Measurements from ENCODE around the gene RAPGEF6.

GRCh38 chr5:131466171-131466766, 168.8 kb downstream of the RAPGEF6 start:
- TF ChIP-seq CTCF (IDR thresholded peaks at IDR 0.05; ENCODE audit: low read depth, low read length, poor library complexity, severe bottlenecking) (no peak), EZH2phosphoT487 (IDR thresholded peaks at IDR 0.05; ENCODE audit: borderline replicate concordance, low read length) (no peak)
